Measurements from ENCODE around the gene DLG2. TPM values are rescaled to one million over a fixed set of nuclear protein-coding genes. Genes with fewer than 3 reads are reported as not detected.

The DLG2 gene
- total and polyA plus RNA-seq, 2 of the 8 experiments (the other 6 are each of a cell fraction or from before 2014, with no cell fraction given), result 1.7 to 14.3 TPM

GRCh38 chr11:83557653-83558052, 2069.5 kb downstream of the DLG2 start (continued):
- TF ChIP-seq BCL11A (IDR thresholded peaks at IDR 0.05; ENCODE audit: low read depth in 2 of 2, low read length in 2 of 2), result no peak

DNA sequence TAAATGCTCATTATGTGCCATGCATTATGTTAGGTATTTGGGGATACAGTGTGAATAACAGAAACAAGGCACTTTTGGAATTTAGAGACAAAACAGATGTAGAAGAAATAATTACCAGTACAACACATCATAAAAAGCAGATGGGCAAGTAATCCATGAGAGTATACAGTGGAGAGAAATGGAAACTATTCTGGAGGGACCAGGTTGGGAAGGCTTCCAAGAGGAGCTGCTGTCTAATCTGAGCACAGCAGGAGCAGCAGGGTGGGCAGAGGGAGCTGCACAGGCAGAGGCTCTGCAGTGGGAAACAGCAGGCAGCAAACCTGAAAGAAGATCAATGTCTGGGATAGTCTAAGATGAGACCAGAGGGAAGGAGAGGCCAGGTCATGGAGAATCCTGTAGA, 2072.3 kb downstream of the DLG2 start:
- no peaks in the 10 kb centered on the region for H3K79me2 ChIP-seq (ENCODE audit: control insufficient read depth in 1 of 2, insufficient read depth in 2 of 2, low read length in 2 of 2)
- H2BK5ac ChIP-seq (ENCODE audit: low read depth, low read length), result no peak overlapping the region
- no peak for FAIRE-seq
- no peak overlapping the region for H2BK15ac ChIP-seq (ENCODE audit: low read length)
- H3K36me3 ChIP-seq (ENCODE audit: control insufficient read depth in 2 of 4, insufficient read depth in 4 of 4, low read length in 3 of 4), result no peaks in the 10 kb centered on the region
- no peak overlapping the region for H3K4me3 ChIP-seq (ENCODE audit: extremely low read depth in 1 of 4, insufficient read depth in 2 of 4, low read depth in 3 of 4, low read length in 4 of 4)
- H4K5ac ChIP-seq (ENCODE audit: insufficient read length, low read depth, low read length), result no peak overlapping the region
- POLR2A ChIA-PET (ENCODE audit: partially characterized antibody), result no interaction called here
- no peaks in the 10 kb centered on the region for H3K9me3 ChIP-seq (ENCODE audit: insufficient read depth in 2 of 2, low read depth in 1 of 2, low read length in 1 of 2)
- H3K18ac ChIP-seq (ENCODE audit: extremely low read depth, low read length), result no peak overlapping the region
- no peak overlapping the region for H3K56ac ChIP-seq (replicated peaks; ENCODE audit: insufficient read length, low read depth, low read length)
- H3K27ac ChIP-seq (ENCODE audit: low read depth, low read length), result no peak overlapping the region
- no peaks in the 10 kb centered on the region for H4K20me1 ChIP-seq (replicated peaks in 1 of 2; ENCODE audit: control insufficient read depth in 1 of 2, insufficient read depth in 2 of 2, low read length in 2 of 2)
- no peak overlapping the region for H2AFZ ChIP-seq (ENCODE audit: low read length)
- no peak overlapping the region for H2BK12ac ChIP-seq (ENCODE audit: low read depth, low read length)
- H3K23me2 ChIP-seq (ENCODE audit: low read depth, low read length), result no peaks in the 10 kb centered on the region; the same call in 1 of the 2 replicates
- no peaks in the 10 kb centered on the region for H3K79me1 ChIP-seq (ENCODE audit: low read depth, low read length)
- no peak overlapping the region for H2BK120ac ChIP-seq (replicated peaks; ENCODE audit: low read depth, low read length)
- H3K23ac ChIP-seq (ENCODE audit: insufficient read length), result no peak overlapping the region
- no peak overlapping the region for H4K8ac ChIP-seq (ENCODE audit: extremely low read depth, insufficient read depth, low read length)
- no peak overlapping the region for H2BK20ac ChIP-seq (ENCODE audit: low read length)
- no peak for DNase-seq (ENCODE audit: low read depth in 1 of 2, low spot score in 2 of 2)
- no peak overlapping the region for H3K4ac ChIP-seq (replicated peaks; ENCODE audit: insufficient read length, low read depth, low read length)
- no peak overlapping the region for H3K14ac ChIP-seq (ENCODE audit: insufficient read length)
- H2AK5ac ChIP-seq (ENCODE audit: low read depth, low read length), result no peak overlapping the region
- CTCF ChIA-PET (ENCODE audit: partially characterized antibody), result interaction anchor here (0.6 to 1.4 kb wide), 2 partner anchors 57 to 261 kb away, joined by 3 read pairs; no protein-coding TSS in a partner anchor
- H3K9ac ChIP-seq (replicated peaks in 1 of 4; ENCODE audit: extremely low read depth in 1 of 4, low read depth in 3 of 4, low read length in 3 of 4), result no peak overlapping the region
- TF ChIP-seq NRF1 (IDR thresholded peaks at IDR 0.05; ENCODE audit: low read depth, low read length), result no peak
- H3K27me3 ChIP-seq (replicated peaks in 1 of 4; ENCODE audit: control insufficient read depth in 3 of 4, extremely low read depth in 1 of 4, insufficient read depth in 3 of 4, low read length in 3 of 4), result no peaks in the 10 kb centered on the region
- H3K4me1 ChIP-seq (replicated peaks in 1 of 4; ENCODE audit: control insufficient read depth in 3 of 4, insufficient read depth in 4 of 4, low read length in 3 of 4), result no peaks in the 10 kb centered on the region
- H3K4me2 ChIP-seq (ENCODE audit: insufficient read depth in 1 of 2, low read depth in 2 of 2, low read length in 2 of 2), result no peak overlapping the region
- H4K91ac ChIP-seq (replicated peaks; ENCODE audit: insufficient read length, low read length), result no peak overlapping the region
